Retinal pigment epithelial cell (primary cell): ENCODE data around the gene RBMS3.

ENCODE experiments used
- DNase-seq: peaks from one replicate; pipeline ENCODE4 v3.0.0-alpha.2; 2010; ENCODE audit warnings: low read depth
- H3K4me3 ChIP-seq: 2 replicates; pipeline ENCODE4 v1.5.1; 2011; ENCODE audit warnings: mild to moderate bottlenecking, low read length, control low read depth, moderate library complexity
- TF ChIP-seq, protein P1 (sequence below): conservative IDR thresholded peaks from 2 replicates; pipeline ENCODE4 v1.5.1; 2011; ENCODE audit warnings: low read depth, low read length, control low read depth, inconsistent platforms

Gene RBMS3

DNA sequence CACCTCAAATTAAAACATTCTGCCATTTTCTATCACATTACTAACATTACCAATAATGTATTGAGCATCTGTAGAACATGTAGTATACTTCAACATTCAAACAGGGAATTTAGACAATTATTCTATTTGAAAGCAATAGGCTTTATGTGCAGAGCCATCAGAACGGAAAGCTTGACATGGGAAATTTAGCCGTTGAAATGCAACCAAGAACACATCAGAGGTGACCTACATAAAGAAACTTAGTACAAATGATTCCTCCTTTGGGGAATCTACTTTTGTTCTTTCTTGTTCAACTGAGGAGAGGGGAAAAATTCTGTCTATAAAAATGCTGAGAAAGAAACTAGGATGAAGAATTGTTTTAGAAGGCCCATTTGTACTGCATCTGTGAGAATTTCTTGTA is 38.6 kb upstream of the RBMS3 start:
- TF ChIP-seq, protein P1, sequence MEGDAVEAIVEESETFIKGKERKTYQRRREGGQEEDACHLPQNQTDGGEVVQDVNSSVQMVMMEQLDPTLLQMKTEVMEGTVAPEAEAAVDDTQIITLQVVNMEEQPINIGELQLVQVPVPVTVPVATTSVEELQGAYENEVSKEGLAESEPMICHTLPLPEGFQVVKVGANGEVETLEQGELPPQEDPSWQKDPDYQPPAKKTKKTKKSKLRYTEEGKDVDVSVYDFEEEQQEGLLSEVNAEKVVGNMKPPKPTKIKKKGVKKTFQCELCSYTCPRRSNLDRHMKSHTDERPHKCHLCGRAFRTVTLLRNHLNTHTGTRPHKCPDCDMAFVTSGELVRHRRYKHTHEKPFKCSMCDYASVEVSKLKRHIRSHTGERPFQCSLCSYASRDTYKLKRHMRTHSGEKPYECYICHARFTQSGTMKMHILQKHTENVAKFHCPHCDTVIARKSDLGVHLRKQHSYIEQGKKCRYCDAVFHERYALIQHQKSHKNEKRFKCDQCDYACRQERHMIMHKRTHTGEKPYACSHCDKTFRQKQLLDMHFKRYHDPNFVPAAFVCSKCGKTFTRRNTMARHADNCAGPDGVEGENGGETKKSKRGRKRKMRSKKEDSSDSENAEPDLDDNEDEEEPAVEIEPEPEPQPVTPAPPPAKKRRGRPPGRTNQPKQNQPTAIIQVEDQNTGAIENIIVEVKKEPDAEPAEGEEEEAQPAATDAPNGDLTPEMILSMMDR, result no peak
- no peak overlapping the region for H3K4me3 ChIP-seq
- no peak for DNase-seq

DNA sequence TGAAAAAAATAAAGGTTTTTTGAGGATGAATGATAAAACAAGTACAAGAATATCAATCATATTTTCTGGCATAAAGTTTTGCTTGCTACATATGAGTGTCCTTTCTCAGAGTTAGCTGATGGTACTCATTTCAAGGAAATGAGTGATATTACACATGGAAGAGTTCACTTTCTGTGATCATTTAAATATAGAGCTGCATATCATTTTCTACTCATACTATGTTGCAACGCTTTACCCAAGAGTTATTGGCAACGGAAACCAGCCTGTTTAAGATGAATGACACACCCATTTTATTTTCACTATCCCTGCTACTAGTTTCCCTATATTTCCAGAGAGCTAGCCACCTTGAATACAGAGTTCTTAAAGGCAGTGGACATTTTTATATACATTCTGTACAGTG is 35.4 kb upstream of the RBMS3 start:
- DNase-seq, result no peak
- H3K4me3 ChIP-seq, result no peak overlapping the region
- TF ChIP-seq, protein P1, result no peak

DNA sequence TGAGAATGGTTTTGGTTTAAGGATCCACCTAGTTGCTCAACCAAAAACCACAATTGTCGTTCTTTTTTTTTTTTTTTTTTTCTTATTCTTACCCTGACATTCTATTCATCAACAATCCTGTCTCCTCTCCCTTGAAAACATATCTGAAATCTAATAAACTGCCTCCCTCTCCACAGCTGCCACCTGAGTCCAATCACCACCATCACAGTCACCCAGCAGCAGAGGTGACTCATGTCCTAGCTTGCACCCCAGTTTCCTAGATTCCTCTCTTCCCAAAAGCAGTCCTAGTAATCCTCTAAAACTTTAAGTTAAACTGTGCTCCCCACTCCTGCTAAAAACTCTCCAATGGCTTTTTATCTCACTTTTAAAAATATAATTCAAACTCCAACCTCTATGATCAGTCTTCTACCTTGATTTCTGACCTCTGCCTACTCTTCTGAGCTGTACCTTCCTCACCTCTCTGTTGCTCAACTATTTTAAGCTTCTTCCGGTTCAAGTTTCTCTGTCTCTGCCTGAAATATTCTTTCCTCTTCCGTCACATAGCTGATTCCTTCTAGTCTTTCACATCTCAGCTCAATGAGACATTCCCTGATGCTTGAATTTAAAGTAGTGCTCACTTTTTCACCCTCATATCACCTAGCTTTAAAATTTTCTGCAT is 33.7 kb upstream of the RBMS3 start:
- TF ChIP-seq, protein P1, result no peak
- DNase-seq, result no peak
- H3K4me3 ChIP-seq, result no peak overlapping the region

DNA sequence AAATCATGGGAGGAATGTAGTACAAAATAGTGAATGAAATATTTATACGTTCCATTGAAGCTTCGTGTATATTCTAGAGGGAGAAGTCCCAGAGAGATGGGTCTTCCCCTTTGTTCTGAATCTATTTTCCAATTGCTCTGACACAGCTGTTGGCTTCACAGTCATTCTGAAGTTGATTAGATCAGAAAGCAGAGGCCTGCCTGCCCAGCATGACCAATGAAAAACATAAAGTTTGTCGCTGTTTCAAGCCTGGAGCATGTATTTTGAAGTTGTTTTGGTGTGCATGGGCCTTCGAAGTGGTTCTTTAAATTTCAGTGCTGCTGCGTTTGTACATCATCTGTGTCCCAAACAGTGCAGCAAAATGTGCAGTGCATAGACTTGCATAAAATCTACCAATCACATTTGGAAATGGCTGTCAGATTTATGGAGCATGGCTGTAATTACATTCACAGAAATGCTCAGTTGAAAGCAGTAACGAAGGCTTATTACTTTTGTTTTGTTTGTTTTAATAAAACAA is 31.0 kb upstream of the RBMS3 start:
- H3K4me3 ChIP-seq, result no peak overlapping the region
- no peak for DNase-seq
- TF ChIP-seq, protein P1, result no peak

DNA sequence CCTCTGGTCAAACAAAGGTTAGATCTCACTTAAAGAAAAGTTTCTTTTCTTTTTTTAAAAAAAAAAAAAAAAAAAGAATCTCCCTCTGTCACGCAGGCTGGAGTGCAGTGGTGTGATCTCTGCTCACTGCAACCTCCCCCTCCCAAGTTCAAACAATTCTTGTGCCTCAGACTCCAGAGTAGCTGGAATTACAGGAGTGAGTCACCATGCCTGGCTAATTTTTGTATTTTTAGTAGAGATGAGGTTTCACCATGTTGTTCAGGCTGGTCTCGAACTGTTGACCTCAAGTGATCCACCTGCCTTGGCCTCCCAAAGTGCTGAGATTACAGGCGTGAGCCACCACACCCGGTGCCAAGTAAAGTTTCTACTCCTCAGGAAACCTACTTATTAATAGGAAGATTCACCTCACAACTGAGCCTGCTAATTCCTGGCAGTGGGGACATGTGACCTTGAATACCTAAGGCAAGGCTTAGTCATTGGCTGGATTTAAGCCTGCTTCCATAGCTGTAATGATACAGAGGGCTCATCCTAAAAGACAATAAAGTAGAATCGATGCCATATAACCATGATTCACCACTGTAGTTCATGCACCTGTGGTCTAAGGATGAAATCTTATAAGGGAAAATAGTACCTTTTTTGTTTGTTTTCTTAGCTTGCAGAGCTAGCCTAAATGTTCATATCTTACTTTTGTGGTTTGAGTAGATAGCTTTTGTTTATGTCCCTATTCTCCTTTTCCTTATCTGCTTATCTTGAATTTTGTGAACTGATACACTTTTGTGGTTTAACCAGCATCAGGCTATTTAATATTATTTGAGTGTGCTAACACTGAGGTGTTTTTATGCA is 24.8 kb upstream of the RBMS3 start:
- TF ChIP-seq, protein P1, result no peak
- no peak overlapping the region for H3K4me3 ChIP-seq
- DNase-seq, result no peak

DNA sequence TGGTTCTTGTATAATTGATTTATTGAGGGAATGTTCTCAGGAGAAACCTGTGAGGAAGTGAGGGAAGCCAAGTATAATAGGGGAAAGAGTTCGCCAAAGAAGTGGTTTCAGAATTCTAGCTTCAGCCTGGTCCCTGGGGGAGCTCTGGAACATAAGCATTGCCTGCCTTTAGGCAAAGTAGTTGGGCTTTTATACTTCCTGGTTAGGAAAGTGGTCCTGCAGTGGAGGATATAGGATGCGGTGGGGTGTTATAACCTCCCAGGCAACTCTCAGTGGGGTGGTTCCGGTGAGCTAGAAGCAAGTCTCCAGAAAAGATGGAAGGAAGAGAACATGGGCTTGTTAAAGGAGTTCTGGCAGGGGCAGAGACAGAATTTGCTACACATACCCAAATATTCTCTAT is 22.7 kb upstream of the RBMS3 start:
- no peak for DNase-seq
- no peak overlapping the region for H3K4me3 ChIP-seq
- TF ChIP-seq, protein P1, result no peak
